ENCODE results near the gene KRTAP5-7.
"Not testable (repeated sequence)": the region's sequence is repeated elsewhere in the genome, so short reads cannot be mapped to it uniquely, and the experiment has no call there.

Gene KRTAP5-7

DNA sequence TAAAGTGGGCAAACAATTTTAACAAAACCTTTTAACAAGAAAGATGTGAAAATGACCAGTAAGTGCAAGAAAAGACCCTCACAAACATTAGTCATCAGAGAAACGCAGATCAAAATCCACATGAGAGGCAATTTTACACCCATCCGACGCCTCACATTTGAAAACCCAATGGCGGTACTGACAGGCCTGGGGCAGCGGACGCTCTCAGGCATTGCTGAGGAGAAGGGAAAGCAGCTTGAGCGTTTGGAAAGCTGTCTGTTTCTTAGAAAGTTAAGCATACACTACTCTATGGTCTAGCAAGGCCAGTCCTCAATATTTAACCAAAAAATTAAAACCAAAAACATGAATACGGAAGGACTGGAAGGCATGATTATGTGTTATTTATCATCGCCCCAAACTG, 8.8 kb downstream of the KRTAP5-7 start:
- no peak for DNase-seq
- TF ChIP-seq GATA1 (IDR thresholded peaks at IDR 0.05; ENCODE audit: low read depth, low read length) = no peak

DNA sequence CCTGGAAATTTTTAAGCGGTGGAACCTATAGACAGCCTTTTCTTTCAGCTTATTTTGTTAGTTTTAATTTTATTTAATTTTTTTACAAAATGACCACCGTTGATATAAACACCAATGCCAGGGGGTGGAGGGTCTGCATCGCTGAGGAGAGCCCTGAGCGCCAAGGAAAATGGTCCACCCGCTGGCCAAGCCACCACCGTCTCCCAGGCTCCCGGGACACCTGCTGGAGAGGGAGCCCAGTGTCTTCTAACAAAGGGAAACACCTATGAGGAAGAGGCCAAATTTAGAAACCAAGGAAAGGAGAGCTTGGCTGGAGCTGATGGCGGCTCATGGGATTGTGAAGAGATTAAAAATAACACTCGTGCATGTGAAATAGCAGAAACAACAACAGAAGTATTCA, 10.5 kb downstream of the KRTAP5-7 start:
- DNase-seq = no peak
- TF ChIP-seq GATA1 (IDR thresholded peaks at IDR 0.05; ENCODE audit: low read depth, low read length) = no peak

DNA sequence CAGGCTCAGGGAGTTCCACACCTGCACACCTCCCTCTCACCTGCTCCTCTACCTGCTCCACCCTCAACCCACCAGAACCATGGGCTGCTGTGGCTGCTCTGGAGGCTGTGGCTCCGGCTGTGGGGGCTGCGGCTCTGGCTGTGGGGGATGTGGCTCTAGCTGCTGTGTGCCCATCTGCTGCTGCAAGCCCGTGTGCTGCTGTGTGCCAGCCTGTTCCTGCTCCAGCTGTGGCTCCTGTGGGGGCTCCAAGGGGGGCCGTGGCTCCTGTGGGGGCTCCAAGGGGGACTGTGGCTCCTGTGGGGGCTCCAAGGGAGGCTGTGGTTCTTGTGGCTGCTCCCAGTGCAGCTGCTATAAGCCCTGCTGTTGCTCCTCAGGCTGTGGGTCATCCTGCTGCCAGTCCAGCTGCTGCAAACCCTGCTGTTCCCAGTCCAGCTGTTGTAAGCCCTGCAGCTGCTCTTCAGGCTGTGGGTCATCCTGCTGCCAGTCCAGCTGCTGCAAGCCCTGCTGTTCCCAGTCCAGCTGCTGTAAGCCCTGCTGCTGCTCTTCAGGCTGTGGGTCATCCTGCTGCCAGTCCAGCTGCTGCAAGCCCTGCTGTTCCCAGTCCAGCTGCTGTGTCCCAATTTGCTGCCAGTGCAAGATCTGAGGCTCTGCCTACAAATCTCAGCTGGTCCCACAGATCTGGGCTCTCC, 11.1 kb downstream of the KRTAP5-7 start, which contains the start of gene KRTAP5-8:
KRTAP5-8 (plus strand) TSS at position 49 of the 689 bp plus-strand sequence; CDS start at position 80, 31 bp downstream.
- DNase-seq = not testable (repeated sequence)

DNA sequence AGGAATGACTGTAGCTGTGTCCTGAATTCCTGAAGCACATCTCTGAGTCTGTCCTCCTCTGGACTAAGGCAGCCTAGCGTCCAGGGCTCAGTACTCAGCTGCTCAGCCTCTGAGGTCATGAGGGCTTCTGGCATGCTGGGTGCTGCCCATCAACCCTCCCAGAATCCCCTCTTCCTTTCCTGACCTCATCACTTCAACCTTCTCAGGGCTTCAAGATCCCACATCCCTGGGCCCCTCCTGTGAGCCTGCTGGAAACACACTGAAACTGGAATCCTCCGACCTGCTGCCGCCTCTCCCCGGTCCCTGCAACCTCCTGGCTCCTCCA, 11.6 kb downstream of the KRTAP5-7 start:
- no peak for DNase-seq
- TF ChIP-seq GATA1 (IDR thresholded peaks at IDR 0.05; ENCODE audit: low read depth, low read length) (no peak), POLR2A (IDR thresholded peaks at IDR 0.05; ENCODE audit: low read length) (no peak)

DNA sequence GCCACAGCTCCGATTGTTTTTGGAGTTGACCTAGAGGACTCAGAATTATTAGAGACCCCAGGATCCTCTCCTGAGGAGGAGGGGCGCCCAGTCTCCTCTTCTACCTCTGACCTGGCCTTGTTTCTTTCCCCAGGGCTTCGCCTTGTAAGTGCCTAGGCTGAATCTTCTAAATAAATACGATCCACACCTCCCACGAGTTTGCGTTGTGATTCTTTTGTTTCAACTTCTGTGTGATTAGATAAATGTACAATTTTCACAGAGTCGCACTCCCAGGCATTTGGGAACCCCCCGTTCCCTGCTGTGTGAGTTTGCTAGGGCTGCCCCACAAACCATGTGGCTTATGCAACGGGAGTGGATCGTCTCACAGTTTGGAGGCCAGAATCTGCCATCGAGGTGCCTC, 11.9 kb downstream of the KRTAP5-7 start:
- TF ChIP-seq GATA1 (IDR thresholded peaks at IDR 0.05; ENCODE audit: low read depth, low read length) = no peak
- no peak for TF ChIP-seq POLR2A (IDR thresholded peaks at IDR 0.05; ENCODE audit: low read length)
- no peak for DNase-seq

DNA sequence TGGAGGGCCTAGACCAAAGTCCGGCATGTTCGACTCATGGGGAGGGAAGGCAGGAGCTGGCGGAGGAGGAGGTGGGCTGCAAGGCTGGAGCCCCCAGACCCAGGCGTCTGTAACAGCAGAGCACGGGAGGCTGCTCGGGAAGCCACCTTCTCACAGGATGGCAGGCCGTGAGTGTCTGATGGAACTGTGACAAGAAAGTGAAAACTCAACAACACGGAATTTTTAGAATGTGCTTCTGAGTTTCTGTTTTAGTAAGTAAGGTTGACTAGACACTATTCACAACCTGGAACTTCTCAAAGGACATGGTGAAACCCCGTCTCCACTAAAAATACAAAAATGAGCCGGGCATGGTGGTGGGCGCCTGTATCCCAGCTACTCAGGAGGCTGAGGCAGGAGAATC, 12.9 kb downstream of the KRTAP5-7 start:
- DNase-seq = not testable (repeated sequence)

DNA sequence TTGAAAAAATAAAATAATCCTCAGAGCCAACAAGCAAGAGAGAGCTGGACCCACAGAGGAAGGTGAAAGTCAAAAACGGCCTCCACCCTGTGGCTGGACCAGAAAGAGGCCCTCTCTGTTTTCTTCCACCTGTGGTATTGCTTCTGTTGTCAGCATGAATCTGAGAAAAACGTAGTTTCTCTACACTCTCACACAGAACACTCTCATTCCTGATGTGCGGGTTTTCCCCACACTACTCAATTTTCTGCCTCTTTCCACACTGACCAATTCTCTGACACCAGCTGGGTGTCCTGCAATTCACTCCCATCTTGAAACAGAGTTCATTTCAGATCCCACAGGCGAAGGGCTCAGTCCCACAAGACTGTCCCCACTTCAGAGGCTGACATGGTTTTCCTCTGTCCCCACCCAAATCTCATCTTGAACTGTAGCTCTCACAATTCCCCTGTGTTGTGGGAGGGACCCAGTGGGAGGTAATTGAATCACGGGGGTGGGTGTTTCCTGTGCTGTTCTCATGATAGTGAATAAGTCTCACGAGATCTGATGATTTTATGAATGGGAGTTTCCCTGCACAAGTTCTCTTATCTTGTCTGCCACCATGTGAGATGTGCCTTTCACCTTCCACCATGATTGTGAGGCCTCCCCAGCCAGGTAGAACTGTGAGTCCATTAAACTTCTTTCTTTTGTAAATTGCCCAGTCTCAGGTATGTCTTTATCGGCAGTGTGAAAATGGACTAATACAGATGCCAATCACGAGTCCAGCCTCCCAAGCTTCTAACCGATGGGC, 13.6 kb downstream of the KRTAP5-7 start:
- DNase-seq = not testable (repeated sequence)

DNA sequence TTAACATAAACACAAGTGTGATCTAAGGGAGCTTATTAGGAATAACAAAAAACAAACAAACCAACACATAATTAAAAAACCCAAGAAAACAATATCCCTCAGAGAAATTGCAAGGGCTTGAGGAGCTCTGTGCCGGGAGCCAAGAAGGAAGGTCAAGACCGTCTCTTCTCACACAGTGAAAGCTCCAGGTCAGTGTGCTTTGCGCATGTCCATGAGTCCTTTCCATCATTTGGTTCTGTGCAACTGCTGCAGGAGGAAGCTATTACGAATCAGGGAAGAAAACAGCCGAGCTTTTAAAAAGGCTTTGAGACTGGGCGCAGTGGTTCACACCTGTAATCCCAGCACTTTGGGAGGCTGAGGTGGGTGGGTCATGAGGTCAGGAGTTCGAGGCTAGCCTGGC, 15.3 kb downstream of the KRTAP5-7 start:
- TF ChIP-seq GATA1 (IDR thresholded peaks at IDR 0.05; ENCODE audit: low read depth, low read length) = no peak
- no peak for TF ChIP-seq POLR2A (IDR thresholded peaks at IDR 0.05; ENCODE audit: low read length)
- DNase-seq = no peak

DNA sequence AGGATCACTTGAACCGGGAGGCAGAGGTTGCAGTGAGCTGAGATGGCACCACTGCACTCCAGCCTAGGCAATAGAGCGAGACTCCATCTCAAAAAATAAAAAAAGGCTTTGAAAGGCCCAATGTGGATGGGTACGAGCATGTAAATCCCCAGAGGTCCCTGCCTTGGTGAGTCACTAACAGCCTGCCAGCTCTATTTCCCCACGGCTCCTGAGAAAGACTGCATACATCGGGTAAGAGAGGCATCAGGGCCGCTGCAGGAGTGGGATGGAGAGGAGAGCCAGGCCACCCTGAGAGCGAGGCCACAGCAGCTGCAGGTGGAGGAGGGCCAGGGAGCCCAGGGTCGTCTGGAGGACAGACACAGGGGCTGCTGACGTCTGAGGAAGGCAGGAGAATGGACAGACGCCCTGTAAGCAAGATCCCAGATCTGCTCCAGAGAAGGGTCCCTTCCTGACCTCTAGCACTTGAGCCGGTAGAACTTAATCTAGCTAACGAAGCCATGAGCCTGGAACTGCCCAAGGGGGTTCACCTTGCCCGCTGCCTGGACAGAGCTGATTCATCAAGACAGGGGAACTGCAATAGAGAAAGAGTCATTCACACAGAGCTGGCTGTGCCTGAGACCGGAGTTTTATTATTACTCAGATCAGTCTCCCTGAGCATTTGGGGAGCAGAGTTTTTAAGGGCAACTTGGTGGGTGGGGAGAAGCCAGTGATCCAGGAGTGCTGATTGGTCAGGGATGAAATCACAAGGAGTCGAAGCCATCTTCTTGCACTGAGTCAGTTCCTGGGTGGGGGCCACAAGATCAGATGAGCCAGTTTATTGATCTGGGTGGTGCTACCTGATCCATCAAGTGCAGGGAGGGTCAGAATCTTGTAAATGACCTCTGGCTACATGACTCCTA, 16.1 kb downstream of the KRTAP5-7 start:
- no peak for DNase-seq
- no peak for TF ChIP-seq GATA1 (IDR thresholded peaks at IDR 0.05; ENCODE audit: low read depth, low read length)
- TF ChIP-seq POLR2A (IDR thresholded peaks at IDR 0.05; ENCODE audit: low read length) = no peak

DNA sequence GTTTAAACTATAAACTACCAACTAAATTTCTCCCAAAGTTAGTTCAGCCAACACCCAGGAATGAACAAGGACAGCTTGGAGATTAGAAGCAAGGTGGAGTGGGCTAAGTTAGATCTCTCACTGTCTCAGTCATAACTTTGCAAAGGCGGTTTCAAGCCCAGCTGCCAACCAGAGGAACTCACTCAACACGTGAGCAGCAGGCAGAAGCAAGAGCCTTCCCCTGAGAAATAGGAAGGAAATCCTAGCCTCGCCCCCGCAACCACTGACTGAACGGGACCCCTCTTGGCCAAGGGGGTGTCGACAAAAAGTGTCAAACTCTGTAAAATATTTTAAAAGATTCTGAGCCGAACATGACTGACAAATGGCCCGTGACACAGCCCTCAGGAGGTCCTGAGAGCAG, 16.8 kb downstream of the KRTAP5-7 start:
- DNase-seq = no peak
- TF ChIP-seq GATA1 (IDR thresholded peaks at IDR 0.05; ENCODE audit: low read depth, low read length) = no peak
- no peak for TF ChIP-seq POLR2A (IDR thresholded peaks at IDR 0.05; ENCODE audit: low read length)

DNA sequence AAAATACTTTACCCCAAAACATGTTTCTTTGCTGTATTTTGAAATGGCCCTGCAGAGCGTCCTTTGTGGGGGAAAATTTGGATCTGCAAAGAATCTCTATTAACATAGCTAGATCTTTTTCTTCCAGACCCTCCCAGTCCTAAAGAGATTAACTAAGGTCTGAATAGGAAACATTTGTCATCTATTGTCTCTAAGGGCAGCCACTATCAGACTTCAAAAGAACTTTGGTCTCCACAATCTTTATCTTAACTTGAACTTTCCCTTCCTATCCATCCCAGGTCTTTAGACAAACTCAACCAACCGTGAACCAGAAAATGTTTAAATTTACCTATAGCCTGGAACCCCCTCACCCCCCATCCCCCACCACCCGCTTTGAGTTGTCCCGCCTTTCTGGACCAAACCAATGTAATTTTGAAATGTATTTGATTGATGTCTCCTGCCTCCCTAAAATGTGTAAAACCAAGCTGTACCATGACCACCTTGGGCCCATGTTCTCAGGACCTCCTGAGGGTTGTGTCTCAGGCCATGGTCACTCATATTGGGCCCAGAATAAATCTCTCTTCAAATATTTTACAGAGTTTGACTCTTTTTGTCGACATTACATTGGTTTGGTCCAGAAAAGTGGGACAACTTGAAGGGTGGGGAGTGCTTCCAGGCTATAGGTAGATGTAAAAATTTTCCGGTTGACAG, 17.6 kb downstream of the KRTAP5-7 start:
- DNase-seq = no peak
- TF ChIP-seq POLR2A (IDR thresholded peaks at IDR 0.05; ENCODE audit: low read length) (no peak), GATA1 (IDR thresholded peaks at IDR 0.05; ENCODE audit: low read depth, low read length) (no peak)

DNA sequence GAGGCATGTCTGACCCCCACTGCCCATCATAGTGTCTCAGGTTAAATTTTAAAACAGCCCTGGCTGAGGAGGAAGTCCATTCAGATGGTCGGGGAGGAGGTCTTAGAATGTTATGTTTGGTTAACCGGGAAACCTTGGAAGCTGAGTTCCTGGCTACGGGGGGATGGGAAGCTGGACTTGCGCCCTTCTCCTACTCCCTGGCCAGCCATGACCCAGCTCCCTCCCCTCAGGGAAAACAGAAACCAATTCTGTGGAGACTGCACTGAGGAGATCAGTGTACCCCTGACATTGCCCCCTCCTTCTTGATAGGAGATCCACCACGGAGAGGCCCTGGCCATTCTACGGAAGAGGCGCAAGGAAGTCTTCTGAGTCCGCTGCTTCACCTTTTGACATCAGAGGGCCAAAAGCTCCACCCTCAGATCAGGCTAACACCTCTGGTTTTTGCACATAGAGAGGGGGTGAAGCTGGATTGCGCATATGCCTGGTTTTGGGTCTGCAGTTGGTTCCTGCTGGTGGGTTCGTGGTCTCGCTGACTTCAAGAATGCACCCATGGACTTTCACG, 18.4 kb downstream of the KRTAP5-7 start:
- TF ChIP-seq POLR2A (IDR thresholded peaks at IDR 0.05; ENCODE audit: low read length) (no peak), GATA1 (IDR thresholded peaks at IDR 0.05; ENCODE audit: low read depth, low read length) (no peak)
- DNase-seq = no peak

DNA sequence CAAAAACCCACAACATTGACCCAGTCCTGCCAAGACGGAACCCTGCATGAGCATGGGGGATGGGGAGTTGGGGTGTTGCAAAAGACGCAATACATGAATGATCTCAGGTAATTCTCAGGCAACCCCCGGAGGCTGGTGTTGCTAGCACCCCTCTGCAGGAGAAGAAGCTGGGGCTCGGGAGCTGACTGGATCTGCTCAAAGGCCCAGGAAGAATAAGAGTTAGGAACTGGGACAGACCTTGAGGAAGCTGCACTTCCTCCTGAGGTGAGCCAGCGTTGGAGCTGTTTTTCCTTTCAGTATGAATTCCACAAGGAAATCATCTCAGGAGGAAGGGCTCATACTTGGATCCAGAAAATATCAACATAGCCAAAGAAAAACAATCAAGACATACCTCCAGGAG, 21.1 kb downstream of the KRTAP5-7 start, which contains the start of gene KRTAP5-9:
KRTAP5-9 (plus strand) TSS at position 301 of the 400 bp plus-strand sequence. CDS start 238 bp downstream, outside the sequence.
- TF ChIP-seq POLR2A (IDR thresholded peaks at IDR 0.05; ENCODE audit: low read length) = no peak
- TF ChIP-seq GATA1 (IDR thresholded peaks at IDR 0.05; ENCODE audit: low read depth, low read length) = no peak
- DNase-seq = no peak

DNA sequence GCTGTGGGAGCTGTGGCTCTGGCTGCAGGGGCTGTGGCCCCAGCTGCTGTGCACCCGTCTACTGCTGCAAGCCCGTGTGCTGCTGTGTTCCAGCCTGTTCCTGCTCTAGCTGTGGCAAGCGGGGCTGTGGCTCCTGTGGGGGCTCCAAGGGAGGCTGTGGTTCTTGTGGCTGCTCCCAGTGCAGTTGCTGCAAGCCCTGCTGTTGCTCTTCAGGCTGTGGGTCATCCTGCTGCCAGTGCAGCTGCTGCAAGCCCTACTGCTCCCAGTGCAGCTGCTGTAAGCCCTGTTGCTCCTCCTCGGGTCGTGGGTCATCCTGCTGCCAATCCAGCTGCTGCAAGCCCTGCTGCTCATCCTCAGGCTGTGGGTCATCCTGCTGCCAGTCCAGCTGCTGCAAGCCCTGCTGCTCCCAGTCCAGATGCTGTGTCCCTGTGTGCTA, 21.7 kb downstream of the KRTAP5-7 start:
- no peak for TF ChIP-seq POLR2A (IDR thresholded peaks at IDR 0.05; ENCODE audit: low read length)
- TF ChIP-seq GATA1 (IDR thresholded peaks at IDR 0.05; ENCODE audit: low read depth, low read length) = no peak
- no peak for DNase-seq
